ENCODE data around the gene ZNRD2. TPM values are rescaled to one million over a fixed set of nuclear protein-coding genes. Genes with fewer than 3 reads are reported as not detected.

ZNRD2 gene
- total and polyA plus RNA-seq, 2 donors from 2014 or later = 32.0 to 60.4 TPM

GRCh38 chr11:65580031-65580692, 9.9 kb downstream of the ZNRD2 start:
- H3K4me1 ChIP-seq (ENCODE audit: control insufficient read depth in 2 of 3, insufficient read depth in 2 of 3, low read depth in 1 of 3, low read length in 3 of 3) = peaks cover 0 to 19% (median under 1%) of the 10 kb centered on the region in 3 donors
- intact Hi-C loops (cut with DNase I) = no loop called here
- H3K27me3 ChIP-seq (ENCODE audit: control insufficient read depth, insufficient read depth, low read length) = no peaks in the 10 kb centered on the region
- H3K27ac ChIP-seq (ENCODE audit: low read depth in 2 of 2, low read length in 2 of 2) = no peak overlapping the region
- H3K9me3 ChIP-seq (ENCODE audit: control insufficient read depth in 2 of 3, insufficient read depth in 1 of 3, low read length in 3 of 3) = no peaks in the 10 kb centered on the region
- no peak for FAIRE-seq
- peaks cover 0 to 5% (median 0%) of the 10 kb centered on the region in 3 donors for H3K36me3 ChIP-seq (ENCODE audit: control insufficient read depth in 2 of 3, insufficient read depth in 3 of 3, low read length in 3 of 3)
- no peak for DNase-seq
- TF ChIP-seq, protein P1, sequence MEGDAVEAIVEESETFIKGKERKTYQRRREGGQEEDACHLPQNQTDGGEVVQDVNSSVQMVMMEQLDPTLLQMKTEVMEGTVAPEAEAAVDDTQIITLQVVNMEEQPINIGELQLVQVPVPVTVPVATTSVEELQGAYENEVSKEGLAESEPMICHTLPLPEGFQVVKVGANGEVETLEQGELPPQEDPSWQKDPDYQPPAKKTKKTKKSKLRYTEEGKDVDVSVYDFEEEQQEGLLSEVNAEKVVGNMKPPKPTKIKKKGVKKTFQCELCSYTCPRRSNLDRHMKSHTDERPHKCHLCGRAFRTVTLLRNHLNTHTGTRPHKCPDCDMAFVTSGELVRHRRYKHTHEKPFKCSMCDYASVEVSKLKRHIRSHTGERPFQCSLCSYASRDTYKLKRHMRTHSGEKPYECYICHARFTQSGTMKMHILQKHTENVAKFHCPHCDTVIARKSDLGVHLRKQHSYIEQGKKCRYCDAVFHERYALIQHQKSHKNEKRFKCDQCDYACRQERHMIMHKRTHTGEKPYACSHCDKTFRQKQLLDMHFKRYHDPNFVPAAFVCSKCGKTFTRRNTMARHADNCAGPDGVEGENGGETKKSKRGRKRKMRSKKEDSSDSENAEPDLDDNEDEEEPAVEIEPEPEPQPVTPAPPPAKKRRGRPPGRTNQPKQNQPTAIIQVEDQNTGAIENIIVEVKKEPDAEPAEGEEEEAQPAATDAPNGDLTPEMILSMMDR (IDR thresholded peaks at IDR 0.05; ENCODE audit: borderline replicate concordance, extremely low read depth, insufficient read depth) = no peak
- no peak overlapping the region for H3K9ac ChIP-seq (ENCODE audit: low read length in 3 of 3)
- H3K4me3 ChIP-seq (ENCODE audit: low read length in 3 of 3) = no peak overlapping the region

DNA sequence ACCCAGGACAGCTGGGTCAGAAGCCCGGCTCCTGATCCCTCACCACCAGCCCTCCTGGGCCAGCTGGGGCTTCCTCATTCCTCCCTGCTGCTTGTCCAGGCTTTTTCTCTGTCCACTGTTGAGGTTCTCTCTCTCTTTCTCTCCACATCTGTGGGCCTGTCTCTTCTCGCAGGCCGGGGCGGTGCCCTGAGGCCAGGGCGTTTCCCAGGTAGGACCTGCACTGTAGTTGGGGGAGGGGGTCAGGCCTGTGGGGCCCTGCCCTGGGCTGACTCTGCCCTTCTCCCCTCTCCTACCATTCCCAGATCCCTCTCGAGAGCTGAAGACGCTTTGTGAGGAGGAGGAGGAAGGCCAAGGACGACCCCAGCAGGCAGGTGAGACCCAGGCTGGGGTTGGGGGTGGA, 10.5 kb downstream of the ZNRD2 start:
- intact Hi-C loops (cut with DNase I) = no loop called here
- Histone ChIP-seq H3K9me3 (ENCODE audit: control insufficient read depth in 2 of 3, insufficient read depth in 1 of 3, low read length in 3 of 3) (no peaks in the 10 kb centered on the region), H3K36me3 (ENCODE audit: control insufficient read depth in 2 of 3, insufficient read depth in 3 of 3, low read length in 3 of 3) (peaks cover 0 to 5% (median 0%) of the 10 kb centered on the region in 3 donors), H3K9ac (ENCODE audit: low read length in 3 of 3) (no peak overlapping the region), H3K27me3 (ENCODE audit: control insufficient read depth, insufficient read depth, low read length) (no peaks in the 10 kb centered on the region), H3K4me3 (ENCODE audit: low read length in 3 of 3) (no peak overlapping the region), H3K4me1 (ENCODE audit: control insufficient read depth in 2 of 3, insufficient read depth in 2 of 3, low read depth in 1 of 3, low read length in 3 of 3) (peaks cover 0 to 14% (median 0%) of the 10 kb centered on the region in 3 donors), H3K27ac (ENCODE audit: low read depth in 2 of 2, low read length in 2 of 2) (no peak overlapping the region)
- DNase-seq (no peak), FAIRE-seq (no peak)
- TF ChIP-seq, protein P1 (IDR thresholded peaks at IDR 0.05; ENCODE audit: borderline replicate concordance, extremely low read depth, insufficient read depth) = no peak

DNA sequence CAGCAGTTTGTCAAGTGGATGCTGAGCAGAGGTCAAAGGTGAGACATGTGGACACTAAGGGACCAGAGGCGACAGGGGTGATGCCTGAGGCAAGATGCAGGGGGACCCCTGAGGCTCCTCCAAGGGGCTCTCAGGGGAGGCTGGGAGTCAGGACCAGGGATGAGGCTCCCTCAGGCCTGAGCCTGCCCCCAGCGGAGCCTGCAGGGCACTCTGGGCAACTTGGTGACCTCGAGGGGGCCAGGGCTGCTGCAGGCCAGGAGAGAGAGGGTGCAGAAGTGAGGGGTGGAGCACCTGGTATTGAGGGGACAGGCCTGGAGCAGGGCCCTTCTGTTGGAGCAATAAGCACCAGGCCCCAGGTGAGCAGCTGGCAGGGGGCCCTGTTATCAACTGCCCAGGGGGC, 11.7 kb downstream of the ZNRD2 start:
- Histone ChIP-seq H3K9ac (ENCODE audit: low read length in 3 of 3) (no peak overlapping the region), H3K27me3 (ENCODE audit: control insufficient read depth, insufficient read depth, low read length) (no peaks in the 10 kb centered on the region), H3K4me1 (ENCODE audit: control insufficient read depth in 2 of 3, insufficient read depth in 2 of 3, low read depth in 1 of 3, low read length in 3 of 3) (peaks cover 0 to 14% (median 0%) of the 10 kb centered on the region in 3 donors), H3K9me3 (ENCODE audit: control insufficient read depth in 2 of 3, insufficient read depth in 1 of 3, low read length in 3 of 3) (no peaks in the 10 kb centered on the region), H3K36me3 (ENCODE audit: control insufficient read depth in 2 of 3, insufficient read depth in 3 of 3, low read length in 3 of 3) (peaks cover 0 to 5% (median 0%) of the 10 kb centered on the region in 3 donors), H3K4me3 (ENCODE audit: low read length in 3 of 3) (no peak overlapping the region), H3K27ac (ENCODE audit: low read depth in 2 of 2, low read length in 2 of 2) (no peak overlapping the region)
- DNase-seq = no peak
- intact Hi-C loops (cut with DNase I) = no loop called here
- FAIRE-seq = no peak
- TF ChIP-seq, protein P1 (IDR thresholded peaks at IDR 0.05; ENCODE audit: borderline replicate concordance, extremely low read depth, insufficient read depth) = no peak
